GM15510 (cell line): ENCODE data around the gene SLITRK1.

Experiments used
- POLR2A ChIP-seq: IDR thresholded peaks from 3 replicates; pipeline ENCODE4 v1.6.1; 2011; ENCODE audit warnings: borderline replicate concordance; ENCODE audit not compliant: insufficient read length; ENCODE audit errors: extremely low read depth

Gene SLITRK1

GRCh38 chr13:83879431-83880171 is 2.7 kb downstream of the SLITRK1 start:
- TF ChIP-seq POLR2A, result no peak

GRCh38 chr13:83878691-83879430 is 3.4 kb downstream of the SLITRK1 start:
- no peak for TF ChIP-seq POLR2A

GRCh38 chr13:83877651-83878355 is 4.5 kb downstream of the SLITRK1 start:
- no peak for TF ChIP-seq POLR2A

- TF ChIP-seq POLR2A, result no peak
These were observed 5.7 kb downstream of the SLITRK1 start for GRCh38 chr13:83876546-83876945.

- TF ChIP-seq POLR2A, result no peak
These were observed 14.6 kb downstream of the SLITRK1 start for GRCh38 chr13:83867708-83868107.

- TF ChIP-seq POLR2A, result no peak
These were observed 16.8 kb downstream of the SLITRK1 start for GRCh38 chr13:83865161-83866137.

GRCh38 chr13:83853771-83854170 is 28.5 kb downstream of the SLITRK1 start:
- no peak for TF ChIP-seq POLR2A

GRCh38 chr13:83845106-83845505 is 37.2 kb downstream of the SLITRK1 start:
- TF ChIP-seq POLR2A, result no peak

GRCh38 chr13:83839146-83839545 is 43.1 kb downstream of the SLITRK1 start:
- no peak for TF ChIP-seq POLR2A

GRCh38 chr13:83831796-83832195 is 50.5 kb downstream of the SLITRK1 start:
- no peak for TF ChIP-seq POLR2A

- no peak for TF ChIP-seq POLR2A
These were observed 52.5 kb downstream of the SLITRK1 start for GRCh38 chr13:83829810-83830209.

GRCh38 chr13:83827338-83827737 is 54.9 kb downstream of the SLITRK1 start:
- no peak for TF ChIP-seq POLR2A
